Gastroesophageal sphincter (tissue), 3 donors: ENCODE measurements around the gene PARD3B.

ENCODE experiments used
- CTCF ChIP-seq, 4 experiments: fragments of 200-600 bp in 2 of 4; fragments of 450-650 bp in 2 of 4; sonication (generic) in 1 of 4; IDR thresholded peaks; one replicate each; pipeline ENCODE4 v1.5.1; 2017 to 2019; ENCODE audit warnings: antibody characterized with exemption in 4 of 4, mild to moderate bottlenecking in 2 of 4, moderate library complexity in 2 of 4
- EP300 ChIP-seq: sonication (generic); formaldehyde crosslinking; IDR thresholded peaks from one replicate; pipeline ENCODE4 v1.6.1; 2017; ENCODE audit warnings: antibody characterized with exemption, mild to moderate bottlenecking
- POLR2A ChIP-seq, 2 donors: fragments of 450-650 bp; IDR thresholded peaks; one replicate each; pipeline ENCODE4 v1.6.1; 2017; ENCODE audit warnings: antibody characterized with exemption in 2 of 2, mild to moderate bottlenecking in 2 of 2, moderate library complexity in 1 of 2
- POLR2AphosphoS5 ChIP-seq: sonication (generic); formaldehyde crosslinking; IDR thresholded peaks from one replicate; pipeline ENCODE4 v1.6.1; 2017; ENCODE audit warnings: antibody characterized with exemption

- TF ChIP-seq CTCF (IDR thresholded peaks at IDR 0.05) (no peak), EP300 (no peak), POLR2A (IDR thresholded peaks at IDR 0.05) (no peak), POLR2AphosphoS5 (no peak)
These were observed 413.1 kb downstream of the PARD3B start for GRCh38 chr2:204958371-204958770.
